ENCODE measurements around the gene GPR45.
"Not testable (repeated sequence)": the region's sequence is repeated elsewhere in the genome, so short reads cannot be mapped to it uniquely, and the experiment has no call there.

The GPR45 gene, protein sequence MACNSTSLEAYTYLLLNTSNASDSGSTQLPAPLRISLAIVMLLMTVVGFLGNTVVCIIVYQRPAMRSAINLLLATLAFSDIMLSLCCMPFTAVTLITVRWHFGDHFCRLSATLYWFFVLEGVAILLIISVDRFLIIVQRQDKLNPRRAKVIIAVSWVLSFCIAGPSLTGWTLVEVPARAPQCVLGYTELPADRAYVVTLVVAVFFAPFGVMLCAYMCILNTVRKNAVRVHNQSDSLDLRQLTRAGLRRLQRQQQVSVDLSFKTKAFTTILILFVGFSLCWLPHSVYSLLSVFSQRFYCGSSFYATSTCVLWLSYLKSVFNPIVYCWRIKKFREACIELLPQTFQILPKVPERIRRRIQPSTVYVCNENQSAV

DNA sequence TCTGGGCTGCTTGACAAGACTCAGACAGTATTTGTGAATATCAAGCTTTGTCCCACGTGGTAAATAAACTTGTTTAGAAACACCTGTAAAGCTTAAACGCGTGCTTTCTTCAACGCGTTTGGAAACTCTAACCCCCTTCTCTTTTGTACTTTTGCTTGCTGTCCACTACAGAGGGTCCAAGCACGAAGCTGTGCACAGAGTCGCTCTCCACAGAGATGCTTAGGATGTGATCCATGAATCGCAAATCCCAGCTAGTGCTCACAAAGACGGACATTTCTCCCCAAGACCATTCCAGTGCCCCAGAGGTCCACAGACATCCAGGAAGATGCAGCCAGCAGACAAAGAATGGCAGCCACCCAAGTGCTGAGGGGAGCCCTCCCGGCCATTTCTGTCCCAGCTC is at the start of gene GPR45:
Gene GPR45, plus strand, starts transcription at position 301 of the 400 bp plus-strand sequence. CDS start 116 bp downstream, outside the sequence.
- no peak for DNase-seq

GRCh38 chr2:105194022-105194675 is 47.4 kb upstream of the GPR45 start:
- DNase-seq: no peak

- no peak for DNase-seq
Observed at GRCh38 chr2:105196651-105197050, 44.9 kb upstream of the GPR45 start.

DNA sequence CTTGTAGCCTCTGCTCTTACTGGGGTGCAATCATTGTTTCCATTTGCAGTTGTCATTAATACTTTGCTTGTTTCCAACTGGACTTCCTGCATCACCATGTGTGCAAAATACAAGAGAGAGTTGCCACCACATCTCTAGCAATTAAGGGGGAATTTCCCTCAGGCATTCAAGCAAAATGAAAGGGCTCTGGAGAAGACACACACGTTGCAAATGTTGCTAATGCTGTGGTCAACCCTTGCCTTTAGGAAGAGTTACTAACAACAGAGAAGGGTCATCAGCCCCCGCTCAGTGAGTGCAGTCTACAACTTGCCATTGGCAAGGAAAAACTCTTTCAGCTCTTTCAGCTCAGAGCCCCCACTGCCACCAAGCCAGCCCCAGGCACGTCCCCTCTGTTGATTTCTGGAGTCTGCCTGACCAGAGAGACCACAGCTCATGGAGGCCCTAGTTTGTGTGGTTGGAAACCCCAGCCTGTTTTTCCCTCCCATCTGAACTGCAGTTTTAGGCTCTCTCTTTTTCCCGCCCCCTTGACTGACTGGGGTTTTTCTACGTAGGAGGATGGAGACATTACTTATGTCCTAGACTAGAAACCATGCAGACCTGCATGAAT is 25.9 kb upstream of the GPR45 start:
- DNase-seq: no peak

DNA sequence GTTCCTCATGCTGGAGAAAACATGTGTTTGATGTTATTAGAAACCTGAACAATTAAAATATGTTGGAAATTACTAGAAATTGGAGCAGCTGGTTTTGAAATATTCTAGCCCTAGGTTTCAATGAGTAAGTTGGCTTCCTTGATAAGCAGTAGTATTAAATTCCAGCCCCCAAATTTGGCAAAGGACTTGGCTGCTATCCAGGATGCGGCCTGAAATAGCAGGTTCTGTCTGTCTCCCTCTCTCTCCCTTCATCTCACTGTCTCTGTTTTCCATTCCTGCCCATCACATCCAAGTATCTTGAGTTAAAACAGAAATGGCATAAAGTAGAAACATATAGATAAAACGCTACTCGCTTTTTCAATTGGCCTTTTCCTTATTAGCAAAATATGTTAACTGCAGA is 20.9 kb upstream of the GPR45 start:
- DNase-seq: no peak

GRCh38 chr2:105224444-105224843 is 17.1 kb upstream of the GPR45 start:
- no peak for DNase-seq

DNA sequence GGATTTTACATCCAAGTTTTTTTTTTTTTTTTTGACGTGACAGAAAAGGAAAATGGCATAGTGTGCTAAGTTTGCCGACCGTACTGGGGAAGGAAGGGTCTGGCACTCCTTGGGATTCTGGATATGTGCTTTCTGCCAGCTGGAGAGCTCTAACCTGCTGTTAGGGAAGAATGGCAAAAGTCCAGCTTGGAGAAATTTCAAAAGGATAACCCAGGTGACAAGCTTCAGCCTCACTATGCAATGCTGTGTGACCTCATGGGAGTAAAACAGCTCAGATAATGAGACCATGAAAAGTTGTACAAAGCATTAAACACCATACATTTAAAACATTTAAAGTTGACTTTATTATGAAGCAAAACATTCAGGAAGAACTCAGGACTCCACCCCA is 10.3 kb upstream of the GPR45 start:
- no peak for DNase-seq

DNA sequence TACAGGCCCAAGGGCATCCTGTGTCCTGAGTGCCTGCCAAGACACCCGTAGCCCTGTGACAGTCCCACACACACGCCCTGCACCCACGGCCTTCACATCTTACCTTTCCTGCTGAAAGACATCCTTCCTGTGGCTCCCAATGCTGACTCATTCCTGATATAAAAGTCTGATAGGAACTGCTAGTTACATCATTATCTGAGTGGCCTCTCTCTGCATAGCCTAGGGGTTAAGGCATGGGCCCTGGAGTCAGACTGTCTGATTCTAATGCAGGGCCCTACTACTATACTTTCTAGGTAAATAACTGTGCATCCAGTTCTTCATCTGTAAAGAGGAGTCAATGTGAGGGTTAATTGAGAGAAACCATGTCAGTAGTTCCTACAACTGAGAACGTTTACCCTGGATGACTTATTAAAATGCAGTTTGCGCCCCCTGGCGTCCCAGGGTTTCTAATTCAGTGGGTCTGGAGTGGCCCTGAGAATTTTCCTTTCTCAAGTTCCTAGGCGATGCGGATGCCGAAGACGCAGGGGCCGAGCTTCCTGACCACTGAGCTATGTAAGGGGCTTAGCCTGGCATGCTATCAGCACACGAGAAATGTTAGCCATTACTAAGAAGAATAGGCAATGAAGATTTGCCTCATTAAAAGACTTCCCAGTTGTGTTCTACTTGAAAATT is 6.0 kb upstream of the GPR45 start:
- peak; percentile 84 for DNase-seq

- DNase-seq: no peak
Observed at GRCh38 chr2:105236060-105236424, 5.5 kb upstream of the GPR45 start.

DNA sequence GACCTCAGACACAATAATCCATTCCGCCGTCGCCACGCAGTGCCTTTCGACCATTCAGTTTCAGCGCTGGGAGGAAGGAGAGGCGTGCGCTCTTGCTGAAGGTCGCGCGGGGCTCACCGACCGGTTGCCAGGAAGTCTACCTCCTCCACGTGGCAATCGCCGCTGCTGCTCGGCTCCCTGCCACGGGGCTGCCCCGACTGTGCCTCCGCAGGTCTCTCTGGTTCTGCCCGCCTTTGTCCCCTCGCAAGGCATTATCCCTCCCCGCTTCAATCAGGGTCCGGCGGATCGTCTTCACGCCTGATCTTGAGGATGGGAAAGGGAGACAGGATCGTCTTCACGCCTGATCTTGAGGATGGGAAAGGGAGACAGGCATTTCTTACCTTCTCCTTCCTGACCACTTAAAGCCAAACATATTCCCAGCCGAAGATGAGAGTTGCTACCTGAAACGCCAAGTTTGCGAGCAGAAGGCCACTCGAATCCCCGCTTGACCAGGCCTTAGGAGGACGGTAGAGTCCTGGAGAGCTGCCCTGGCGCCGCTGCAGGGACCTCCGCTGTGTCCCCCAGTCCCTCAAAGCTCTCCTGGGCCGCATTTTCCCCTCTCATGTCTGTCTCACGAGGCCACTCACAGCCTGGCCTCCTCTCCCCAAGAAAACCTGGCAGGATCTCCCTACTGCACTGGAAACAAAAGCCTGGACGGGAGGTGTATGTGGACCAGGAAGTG is 4.3 kb upstream of the GPR45 start:
- peak; percentile 60 for DNase-seq

DNA sequence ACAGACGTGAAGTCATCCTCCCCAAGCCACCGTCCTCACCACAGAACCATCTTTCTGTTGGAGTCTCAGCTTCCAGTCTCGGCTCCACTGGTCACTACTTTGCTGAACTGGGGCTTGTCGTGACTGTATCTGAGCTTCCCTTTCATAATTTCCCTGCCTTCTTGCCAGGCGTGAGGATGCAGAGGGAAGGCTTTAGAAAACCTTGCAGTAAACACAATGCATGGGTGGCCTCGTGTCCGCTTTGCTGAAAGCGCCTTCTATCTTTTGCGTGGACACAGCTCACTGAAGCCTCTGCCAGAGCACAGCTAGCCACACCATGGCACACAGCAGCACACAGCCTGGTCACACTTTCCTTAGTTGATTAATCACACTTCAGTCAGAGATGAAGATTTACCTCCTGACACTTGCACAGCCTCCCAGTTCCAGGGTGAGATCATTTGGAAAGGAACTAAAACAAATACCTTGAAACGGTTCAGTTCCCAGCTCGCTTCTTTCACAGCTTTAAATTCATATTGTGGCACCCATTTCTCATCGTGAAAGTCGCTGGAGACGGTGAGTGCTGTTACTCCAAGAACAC is 2.8 kb upstream of the GPR45 start:
- no peak for DNase-seq

DNA sequence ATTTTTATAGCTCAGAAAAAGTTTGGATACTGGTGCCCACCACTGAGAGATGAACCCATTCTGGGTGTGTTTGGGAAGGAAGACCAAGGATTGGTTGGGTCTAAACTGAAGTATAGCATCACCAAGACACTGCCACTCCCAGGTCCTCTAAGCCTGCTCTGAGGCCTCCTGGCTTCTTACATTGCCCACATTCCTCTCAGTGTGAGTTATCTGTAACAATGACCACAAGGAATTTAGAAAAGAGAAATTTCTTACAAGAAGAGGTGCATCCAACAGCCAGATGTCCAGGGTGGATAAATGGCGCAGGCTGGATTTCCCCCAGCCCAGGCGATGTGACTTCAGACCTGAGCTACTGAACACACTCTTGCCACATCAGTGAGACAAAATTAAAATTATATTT is 1.6 kb upstream of the GPR45 start:
- no peak for DNase-seq

DNA sequence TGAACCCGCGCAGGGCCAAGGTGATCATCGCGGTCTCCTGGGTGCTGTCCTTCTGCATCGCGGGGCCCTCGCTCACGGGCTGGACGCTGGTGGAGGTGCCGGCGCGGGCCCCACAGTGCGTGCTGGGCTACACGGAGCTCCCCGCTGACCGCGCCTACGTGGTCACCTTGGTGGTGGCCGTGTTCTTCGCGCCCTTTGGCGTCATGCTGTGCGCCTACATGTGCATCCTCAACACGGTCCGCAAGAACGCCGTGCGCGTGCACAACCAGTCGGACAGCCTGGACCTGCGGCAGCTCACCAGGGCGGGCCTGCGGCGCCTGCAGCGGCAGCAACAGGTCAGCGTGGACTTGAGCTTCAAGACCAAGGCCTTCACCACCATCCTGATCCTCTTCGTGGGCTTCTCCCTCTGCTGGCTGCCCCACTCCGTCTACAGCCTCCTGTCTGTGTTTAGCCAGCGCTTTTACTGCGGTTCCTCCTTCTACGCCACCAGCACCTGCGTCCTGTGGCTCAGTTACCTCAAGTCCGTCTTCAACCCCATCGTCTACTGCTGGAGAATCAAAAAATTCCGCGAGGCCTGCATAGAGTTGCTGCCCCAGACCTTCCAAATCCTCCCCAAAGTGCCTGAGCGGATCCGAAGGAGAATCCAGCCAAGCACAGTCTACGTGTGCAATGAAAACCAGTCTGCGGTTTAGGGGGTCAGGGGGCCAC is 897 bp downstream of the GPR45 start:
- DNase-seq: no peak

- no peak for DNase-seq
Observed at GRCh38 chr2:105243961-105244360, 2.4 kb downstream of the GPR45 start.

DNA sequence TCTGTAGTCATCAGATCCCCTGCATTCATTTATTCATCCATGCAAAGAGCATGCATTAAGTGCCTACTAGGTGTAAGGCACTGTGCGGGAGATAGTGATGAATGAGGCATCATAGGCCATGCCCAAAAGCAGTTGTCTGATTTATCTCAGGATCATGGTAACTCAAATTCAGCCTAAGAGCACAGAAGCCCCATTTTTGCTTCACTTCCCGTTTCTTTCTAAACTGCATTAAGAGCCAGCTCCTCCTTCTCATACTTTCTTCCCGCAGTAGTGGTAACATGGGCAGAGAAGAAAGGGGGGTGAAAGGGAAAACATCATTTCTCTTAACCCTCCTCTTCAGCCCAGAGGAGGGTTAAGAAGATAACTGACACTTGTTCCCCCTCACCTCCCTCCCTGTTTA is 2.9 kb downstream of the GPR45 start:
- no peak for DNase-seq

- no peak for DNase-seq
Observed at GRCh38 chr2:105248316-105249070, 7.0 kb downstream of the GPR45 start.

DNA sequence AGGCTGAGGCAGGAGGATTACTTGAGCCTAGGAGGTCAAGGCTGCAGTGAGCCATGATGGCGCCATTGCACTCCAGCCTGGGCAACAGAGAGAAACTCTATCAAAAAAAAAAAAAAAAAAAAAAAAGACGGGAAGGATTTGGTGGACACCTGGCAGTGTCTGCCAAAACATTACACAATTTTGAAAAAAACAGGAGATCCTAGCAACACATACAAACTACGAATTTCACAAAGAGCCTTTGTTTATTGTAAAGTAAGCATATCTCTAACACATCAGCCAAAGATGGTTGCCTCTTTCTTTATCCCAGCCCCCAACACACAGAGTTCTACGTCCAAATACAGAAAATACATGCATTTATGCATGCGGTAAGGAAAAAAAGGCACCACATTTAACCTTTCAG is 7.6 kb downstream of the GPR45 start:
- no peak for DNase-seq

- no peak for DNase-seq
Observed at GRCh38 chr2:105249891-105250290, 8.3 kb downstream of the GPR45 start.

GRCh38 chr2:105251016-105251648 is 9.6 kb downstream of the GPR45 start:
- not testable (repeated sequence) for DNase-seq

DNA sequence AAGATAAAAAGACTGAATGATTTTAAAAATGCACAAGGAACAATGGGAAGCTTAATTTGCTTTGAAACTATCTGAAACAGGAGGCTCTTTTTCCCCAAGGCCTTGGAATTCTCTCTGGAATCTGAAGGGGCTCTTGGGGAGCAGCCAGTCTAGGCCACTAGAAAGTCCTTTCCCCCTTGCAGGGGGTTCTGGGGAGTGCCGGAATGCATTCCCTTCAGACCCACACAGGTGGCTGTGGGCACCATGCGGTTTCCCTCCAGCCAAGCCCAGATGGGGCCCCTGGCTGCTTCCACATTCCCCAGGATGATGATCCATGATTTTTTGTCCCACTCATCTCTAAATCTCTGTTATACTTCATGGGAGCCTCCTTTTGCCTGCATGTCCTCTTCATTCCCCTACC is 10.7 kb downstream of the GPR45 start:
- DNase-seq: no peak

Measured in activated CD8-positive, alpha-beta memory T cell treated with anti-CD3 and anti-CD28 coated beads, Interleukin-2, amount 50 U/mL, for 48 hours (primary cell).